PC-9 (cell line): ENCODE measurements around the gene CXorf58.

Source experiments
- EZH2 ChIP-seq: fragments of 200-600 bp; sonication (generic); IDR thresholded peaks from 2 replicates; pipeline ENCODE4 v1.8.0; 2017; ENCODE audit warnings: antibody characterized with exemption, low read depth
- TF ChIP-seq, protein P1 (sequence below): fragments of 200-600 bp; sonication (generic); conservative IDR thresholded peaks from 2 replicates; pipeline ENCODE4 v1.6.1; 2017; ENCODE audit warnings: mixed run types, antibody characterized with exemption, mild to moderate bottlenecking, moderate library complexity

DNA sequence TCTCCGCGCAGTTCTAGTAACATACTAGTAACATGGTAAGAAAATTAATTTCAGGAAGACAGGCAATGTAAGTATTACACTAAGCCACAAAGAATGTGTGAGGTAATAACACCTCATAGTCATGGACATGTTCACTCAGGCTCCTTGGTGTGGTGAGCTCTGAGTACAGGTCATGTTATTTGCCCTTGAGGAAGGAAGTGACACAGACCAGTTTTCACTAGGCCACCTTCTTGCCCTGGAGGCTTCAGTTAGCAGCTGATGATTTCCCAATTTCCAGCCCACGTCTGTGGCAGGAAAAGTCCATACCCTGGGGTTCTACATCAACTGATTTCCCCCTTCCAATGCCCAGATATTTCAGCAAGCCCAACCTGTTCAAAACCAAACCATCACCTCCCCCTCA is 6.7 kb upstream of the CXorf58 start:
- TF ChIP-seq, protein P1, sequence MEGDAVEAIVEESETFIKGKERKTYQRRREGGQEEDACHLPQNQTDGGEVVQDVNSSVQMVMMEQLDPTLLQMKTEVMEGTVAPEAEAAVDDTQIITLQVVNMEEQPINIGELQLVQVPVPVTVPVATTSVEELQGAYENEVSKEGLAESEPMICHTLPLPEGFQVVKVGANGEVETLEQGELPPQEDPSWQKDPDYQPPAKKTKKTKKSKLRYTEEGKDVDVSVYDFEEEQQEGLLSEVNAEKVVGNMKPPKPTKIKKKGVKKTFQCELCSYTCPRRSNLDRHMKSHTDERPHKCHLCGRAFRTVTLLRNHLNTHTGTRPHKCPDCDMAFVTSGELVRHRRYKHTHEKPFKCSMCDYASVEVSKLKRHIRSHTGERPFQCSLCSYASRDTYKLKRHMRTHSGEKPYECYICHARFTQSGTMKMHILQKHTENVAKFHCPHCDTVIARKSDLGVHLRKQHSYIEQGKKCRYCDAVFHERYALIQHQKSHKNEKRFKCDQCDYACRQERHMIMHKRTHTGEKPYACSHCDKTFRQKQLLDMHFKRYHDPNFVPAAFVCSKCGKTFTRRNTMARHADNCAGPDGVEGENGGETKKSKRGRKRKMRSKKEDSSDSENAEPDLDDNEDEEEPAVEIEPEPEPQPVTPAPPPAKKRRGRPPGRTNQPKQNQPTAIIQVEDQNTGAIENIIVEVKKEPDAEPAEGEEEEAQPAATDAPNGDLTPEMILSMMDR, result no peak
- TF ChIP-seq EZH2, result no peak
